GOT3 (cell line): ENCODE results near the gene ZNF423.

Source experiments
- DNase-seq: peaks from one replicate; lab custom pipeline; 2025; ENCODE audit warnings: mixed read lengths; lab: John Stamatoyannopoulos, UW

Gene ZNF423

DNA sequence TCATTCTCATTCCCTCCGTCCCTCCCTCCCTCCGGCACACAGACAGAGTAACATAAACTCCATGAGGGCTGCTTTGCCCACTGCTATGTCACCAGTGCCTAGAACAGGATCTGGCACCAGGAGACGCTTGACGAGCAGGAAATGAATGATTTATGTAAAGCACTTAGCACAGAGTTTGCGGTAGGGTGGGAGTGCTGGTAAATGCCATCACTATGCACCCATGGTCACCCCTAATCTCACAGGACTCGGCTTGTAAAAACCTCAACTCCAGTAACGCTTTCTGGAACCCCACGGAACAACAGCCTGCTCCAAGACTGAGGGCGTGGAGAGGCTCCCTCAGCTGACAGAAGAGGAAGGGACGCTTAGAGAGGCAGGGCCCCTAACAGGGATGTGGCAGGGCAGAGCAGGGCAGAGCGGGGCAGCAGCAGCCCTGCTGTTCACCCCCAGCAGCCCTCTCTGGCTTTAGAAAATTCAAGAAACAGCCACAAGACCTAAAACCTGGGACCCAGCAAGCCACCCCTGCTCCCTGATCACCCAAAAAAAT is 325.4 kb downstream of the ZNF423 start:
- DNase-seq: no peak

DNA sequence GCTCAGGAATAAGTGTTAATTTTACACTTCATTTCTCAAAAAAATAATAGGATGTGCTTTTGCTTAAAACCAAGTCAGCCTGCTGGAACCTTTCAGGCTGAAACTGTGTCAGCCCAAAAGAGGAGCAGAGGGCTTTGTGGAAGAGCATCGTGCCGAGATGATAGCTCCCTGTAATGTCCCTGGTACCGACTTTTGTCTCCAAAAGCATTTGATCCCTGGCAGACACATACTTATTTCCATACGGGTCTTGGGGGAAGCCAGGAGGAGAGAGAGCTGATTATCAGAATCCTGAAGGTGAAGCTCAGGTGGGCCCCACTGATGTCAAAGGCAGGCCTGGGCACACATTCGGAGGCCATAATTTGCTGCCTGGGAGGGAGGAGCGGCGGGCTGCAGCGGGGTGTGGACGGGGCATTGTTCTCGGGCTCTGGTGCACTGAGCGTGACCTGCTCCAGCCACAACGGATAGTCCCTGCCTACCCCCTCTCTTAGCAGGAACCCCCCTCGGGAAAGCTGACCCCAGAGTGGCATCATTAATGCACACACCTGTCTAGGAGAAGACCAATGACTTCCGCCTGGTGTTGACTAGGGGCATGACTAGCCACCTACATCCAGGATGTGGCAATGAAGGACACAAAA is 326.4 kb downstream of the ZNF423 start:
- no peak for DNase-seq

DNA sequence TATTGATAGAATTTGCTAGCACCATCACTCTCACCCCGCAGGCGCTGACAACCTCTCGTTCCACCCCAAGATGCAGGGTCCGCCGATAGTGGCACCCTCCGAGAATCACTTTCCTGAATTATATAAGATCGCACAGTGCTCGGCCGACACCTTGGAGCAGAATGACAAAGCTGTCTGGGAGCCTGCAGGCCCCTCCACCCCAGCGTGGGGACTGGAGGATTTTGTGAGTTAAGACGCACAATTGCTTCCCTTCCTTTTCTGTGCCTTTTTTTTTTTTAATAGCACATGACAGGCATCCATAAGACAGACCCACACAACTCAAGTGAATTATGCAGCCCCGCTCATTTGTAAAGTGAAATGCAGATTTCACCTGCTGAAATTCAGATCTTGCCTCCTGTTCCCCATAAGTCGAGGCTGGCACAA is 327.0 kb downstream of the ZNF423 start:
- no peak for DNase-seq

DNA sequence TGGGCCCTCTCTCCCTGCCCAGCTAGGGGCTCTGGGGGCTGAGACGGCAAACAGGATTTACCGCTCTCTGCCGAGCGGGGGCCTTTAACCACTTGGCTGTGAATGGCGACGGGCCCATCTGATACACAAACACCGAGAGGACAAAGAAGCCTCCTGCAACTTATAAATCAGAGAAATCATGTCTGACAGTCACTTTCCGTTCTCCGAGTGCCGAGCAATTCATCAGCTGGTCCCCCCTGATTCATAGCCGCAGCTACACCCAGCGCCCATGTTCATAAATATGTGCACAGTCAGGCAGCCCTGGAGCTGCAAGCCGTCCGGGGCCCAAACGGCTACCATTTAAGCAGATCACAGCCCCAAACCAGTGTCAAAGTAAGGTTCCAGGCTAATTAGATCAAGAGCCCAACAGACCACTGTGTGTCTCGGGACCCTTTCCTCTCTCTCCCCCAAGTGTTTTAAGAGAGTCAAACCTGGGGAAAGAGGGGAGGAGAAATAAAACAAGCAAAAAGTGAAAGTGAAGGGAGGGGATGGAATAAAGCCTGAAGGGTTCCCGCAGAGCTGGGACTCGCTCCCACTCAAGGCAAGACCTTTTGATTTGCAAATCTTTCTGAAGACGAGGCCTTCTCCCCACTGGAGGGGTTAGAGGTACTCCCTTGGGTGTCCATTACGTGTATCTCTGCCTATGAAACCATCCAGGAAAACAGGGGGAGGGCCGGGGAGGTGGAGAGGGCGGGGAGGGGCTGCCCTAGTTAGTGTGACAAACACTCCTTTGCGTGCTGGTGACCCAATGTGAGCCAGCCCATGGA is 327.6 kb downstream of the ZNF423 start:
- DNase-seq: no peak

DNA sequence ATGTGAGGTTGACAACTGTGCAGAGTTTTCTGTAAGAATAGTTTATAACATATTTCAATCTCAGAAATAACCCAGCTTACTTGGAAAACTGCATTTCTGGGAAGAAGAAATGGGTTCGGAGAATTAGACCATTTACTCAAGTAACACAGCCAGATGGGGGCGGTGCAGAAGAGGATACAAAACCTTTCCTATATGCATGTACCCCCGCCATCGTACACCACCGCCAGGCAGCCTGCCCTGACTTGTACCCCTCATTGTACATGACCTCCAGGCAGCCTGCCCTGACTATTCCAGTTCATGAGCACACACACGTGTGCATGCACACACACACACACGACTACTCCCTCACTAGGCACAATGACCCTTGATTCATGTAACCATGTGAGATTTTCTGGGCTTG is 328.3 kb downstream of the ZNF423 start:
- DNase-seq: no peak

DNA sequence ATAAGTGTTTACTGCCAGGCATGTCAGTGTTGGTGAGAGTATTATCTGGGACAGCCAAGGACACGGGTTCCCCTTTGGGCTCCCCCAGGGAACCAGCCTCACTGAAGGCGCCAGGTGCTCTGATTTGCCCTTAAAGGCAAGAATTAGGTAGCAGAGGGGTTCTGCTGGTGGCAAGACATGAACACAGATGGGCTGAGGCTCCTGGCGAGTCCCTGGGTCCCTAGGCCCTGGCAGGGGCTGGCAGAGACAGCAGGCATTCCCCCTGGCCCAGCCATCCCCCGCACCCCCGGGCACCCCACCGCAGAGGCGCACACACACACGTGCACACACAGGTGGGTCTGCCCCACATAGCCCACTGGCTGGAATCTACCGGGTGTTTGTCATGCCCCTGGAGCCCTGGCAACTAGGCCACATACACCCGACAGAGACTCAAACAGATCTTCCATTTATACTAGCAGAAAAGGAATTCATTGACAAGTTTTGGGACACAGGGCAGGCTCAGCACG is 329.0 kb downstream of the ZNF423 start:
- DNase-seq: no peak

DNA sequence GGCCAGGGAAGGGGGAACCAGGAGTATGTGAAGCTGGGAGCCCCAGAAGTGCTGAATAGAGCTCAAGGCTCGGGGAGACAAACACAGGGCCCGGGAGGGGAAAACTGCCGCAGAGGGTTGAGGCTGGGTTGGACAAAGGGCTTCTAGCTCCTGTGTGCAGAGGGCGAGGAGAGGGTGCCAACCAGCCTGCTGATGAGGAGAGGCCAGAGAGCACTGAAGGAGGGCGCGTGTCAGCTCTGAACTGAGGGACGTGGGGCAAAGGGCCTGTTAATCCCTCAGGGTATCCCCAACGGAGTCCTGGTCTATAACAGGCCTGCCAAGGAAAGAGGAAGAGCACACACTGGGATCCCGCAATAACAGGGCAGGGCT is 331.0 kb downstream of the ZNF423 start:
- no peak for DNase-seq

DNA sequence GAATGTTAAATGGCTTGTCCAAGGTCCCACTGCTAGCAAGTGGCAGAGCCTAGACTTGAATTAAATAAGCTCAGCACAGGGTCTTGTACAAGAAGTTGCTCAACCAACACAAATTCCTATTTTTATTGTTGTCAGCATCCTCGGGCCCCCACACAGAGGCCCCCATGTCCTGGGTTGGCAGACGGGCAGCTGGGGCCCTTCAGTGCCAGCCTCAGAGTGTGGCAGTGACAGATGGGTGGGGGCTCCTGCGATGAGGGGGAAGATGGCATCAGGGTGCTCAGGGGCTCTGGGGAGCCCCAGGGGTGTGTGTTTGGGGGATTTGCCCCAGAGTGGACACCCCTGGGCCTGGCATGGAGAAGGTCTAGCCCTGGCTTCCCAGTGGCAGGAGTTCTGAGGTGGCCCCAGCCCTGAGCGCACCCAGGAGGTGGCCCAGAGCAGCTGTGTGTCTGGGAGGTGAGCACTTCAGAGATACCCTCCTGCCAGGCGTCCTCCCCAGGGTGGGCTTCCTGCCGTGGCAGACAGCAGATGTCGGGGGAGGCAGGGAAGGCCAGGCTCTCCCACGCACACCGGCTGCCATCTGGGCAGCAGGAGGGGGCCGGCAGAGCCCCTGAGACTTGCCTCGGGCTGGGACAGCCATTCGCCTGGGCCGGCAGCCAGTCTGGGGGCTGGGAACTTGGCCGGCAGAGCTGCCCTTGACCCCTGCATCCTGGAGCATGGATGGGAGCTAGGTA is 331.5 kb downstream of the ZNF423 start:
- DNase-seq: no peak

DNA sequence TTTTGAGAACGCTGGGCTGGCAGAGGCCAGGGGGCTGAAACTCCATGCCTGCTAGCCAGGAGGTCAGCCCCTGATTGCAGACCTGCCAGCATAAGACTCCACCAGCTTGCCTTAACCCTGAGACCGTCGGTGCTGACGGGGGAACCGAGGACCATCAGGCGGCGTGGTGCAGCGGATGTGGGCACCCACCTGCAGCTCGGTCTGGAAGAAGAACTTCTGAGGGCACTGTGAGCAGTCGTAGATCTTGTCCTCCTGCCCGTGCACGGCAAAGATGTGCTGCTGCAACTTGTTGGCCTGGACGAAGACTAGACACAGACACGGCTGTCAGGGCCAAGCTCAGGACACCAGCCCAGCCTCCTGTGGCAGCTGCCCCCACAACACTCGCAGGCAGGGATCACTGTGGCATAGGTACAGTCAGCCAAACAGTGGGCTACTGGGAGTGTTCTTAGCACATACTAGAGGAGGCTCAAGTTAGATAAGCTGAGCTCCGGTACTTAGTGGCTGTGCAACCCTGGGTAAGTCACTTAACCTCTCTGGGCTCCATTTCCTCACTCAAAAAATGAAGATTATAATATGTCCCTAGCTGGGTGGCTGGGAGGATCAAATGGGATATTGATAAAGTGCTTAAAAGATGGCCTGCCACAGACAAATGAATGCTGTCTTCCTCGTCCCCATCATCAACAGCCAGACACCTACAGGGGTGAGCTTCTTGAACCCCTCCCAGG is 332.3 kb downstream of the ZNF423 start:
- DNase-seq: no peak

DNA sequence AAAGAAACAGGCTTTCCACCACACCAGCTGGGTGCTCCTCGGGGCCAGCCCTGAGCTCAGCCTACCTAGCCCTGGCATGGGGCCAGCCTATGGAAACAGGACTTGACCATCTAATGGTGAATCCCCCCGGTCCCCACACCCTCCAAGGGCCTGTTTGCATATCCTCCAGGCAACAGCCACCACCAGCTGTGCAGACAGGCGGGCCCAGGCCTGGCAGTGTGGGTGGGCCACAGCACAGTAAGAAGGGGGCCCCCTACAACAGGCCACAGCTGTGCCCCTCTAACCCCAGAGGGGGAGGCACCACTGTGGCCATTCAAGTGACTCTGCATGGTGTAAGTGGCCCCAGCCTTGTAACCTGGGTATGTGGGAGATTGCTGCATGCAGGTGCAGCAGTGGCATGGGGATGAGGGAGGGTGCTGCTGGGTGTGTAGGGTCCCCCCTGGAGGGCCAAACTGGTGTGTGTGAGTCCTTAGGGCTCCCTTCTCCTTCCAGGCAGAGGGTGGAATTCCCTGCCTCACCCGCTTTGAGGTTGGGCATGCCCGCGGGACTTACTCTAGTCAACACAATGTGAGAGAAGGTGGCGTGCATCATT is 334.1 kb downstream of the ZNF423 start:
- DNase-seq: no peak

DNA sequence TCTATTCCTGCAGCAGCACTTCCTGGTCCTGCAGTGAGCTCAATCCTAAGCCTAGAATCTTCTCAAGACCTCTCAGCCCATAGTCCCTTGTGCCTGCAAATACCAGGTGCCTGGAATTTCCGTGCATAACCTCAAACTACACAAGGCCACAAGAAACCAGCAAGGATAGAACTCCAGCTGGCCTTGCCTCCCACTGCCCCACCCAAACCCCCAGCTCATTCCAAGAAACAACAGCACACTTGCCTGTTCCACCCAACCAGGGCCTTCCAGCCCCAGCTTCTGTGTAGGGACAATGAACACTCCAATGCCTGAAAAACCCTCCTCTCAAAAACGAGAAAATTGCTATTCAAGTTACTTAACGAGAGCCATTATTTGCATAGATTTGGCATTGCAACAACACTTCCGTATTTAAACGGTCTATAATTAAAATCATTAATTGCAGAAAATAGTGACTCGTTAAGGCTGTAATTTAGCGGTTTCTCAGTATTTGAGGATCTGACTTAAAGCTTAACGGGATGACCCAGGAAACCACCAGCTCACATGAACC is 335.3 kb downstream of the ZNF423 start:
- no peak for DNase-seq

DNA sequence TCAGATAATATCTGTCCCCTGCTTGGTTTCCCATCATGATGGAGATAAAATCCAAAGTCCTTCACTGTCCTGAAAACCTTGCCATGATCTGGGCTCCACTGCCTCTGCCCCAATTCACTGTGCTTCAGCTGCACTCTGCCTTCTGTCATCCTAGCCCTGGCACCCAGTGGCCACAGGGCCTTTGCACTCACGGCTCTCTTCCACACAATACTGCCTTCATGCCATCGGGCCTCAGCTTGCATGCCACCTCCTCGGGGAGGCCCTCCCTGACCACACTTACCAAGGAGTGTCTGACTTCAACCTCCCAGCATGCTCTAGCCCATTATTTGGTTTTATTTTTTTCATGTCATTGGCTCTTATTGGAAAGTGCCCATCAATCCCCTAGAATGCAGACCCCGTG is 336.2 kb downstream of the ZNF423 start:
- no peak for DNase-seq

DNA sequence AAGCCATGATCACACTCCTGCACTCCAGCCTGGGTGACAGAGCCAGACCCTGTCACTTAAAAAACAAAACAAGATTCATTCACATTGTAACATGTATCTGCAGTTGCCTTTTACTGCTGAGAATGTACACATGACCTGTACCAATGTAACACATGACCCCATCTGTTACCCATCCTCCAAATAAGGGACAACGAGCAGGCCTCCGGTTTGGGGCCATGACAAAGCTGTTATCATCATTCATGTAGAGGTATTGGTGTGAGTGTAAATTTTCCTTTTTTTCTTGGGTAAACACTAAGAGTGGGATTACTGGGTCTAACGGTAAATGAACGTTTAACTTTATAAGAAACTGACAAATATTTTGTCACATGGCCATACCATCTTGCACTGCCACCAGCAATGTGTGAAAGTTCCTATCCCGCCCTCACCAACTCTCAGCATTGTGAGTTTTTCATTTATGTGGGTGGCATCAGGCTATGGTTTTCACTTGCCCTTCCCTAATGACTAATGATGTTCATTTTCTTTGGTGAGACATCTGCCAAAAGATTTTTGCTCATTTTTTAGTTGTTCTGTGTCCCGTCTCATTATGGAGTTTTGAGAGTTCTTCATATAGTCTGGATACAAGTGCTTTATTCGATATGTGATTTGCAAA is 336.8 kb downstream of the ZNF423 start:
- no peak for DNase-seq

DNA sequence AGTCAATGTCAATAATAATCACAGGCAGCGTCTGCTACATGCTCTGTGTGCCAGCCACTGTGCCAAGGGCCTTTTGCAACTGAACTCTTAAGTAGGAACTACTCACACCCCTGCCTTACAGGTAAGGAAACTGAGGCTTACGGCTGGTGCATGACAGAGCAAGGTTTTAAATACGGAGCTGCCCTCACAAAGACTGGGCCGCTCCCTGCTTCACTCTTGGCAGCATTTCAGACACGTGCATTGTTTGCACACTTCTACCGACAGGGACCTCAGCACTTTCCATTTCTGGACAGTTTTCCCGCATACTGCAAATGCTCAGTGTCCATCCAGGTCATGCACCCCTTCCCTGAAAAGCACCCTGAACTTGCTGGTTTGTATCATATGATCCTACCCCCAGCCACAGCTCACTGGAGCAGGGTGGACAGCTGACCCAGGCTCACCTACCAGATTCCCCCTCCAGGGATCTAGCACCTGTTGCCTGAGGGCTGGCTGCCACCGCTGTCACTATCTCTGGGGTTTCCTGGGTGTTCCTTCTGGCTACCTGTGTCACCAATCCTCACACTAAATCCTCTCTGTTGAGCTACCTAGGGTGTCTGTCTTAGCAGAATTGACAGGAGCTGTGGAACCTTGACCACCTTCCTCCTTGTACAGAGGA is 339.4 kb downstream of the ZNF423 start:
- no peak for DNase-seq

DNA sequence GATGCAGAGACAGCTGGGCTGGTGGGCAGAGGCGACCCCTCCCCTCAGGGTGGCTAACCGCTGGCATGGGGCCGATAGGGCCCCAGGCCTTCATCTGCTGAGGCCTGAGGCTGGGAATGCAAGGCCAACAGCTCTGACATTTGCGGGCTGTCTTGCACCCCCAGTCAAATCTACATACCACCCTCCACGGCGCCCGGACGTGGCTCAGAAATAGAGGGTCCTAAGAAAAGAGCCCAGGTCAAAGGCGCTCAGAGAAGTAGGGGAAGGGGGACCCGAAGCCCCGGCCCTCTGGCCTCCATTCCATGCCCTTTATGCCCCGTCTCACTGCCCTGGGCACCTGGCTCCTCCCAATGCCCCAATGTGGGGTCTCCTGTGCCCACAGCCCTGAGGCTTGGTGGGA is 340.1 kb downstream of the ZNF423 start:
- DNase-seq: no peak

DNA sequence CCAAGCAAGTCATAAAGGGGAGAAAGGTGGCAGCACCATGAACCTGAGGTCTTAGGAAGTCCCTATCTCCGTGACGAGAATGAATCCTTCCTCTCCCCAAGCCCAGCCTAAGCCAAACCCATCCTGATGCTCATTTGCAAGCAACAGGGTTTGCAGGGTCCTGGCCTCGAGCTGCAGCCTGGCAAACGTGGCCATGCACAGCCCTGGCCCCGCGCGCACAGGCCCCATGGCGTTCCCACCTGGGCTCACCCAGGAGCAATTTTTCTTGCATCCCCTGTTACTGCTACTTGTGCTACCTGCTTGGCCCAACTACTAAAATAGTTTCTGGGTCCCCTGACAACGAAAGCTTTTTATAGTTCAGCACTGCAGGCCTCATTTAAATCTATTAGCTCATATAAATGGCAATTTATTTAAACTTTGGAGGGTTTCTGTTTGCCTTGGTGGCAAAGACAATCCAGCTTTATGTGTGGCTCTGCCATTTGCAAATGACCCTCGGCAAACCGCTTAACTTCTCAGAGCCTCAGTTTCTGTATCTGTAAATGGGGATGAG is 340.8 kb downstream of the ZNF423 start:
- DNase-seq: no peak

DNA sequence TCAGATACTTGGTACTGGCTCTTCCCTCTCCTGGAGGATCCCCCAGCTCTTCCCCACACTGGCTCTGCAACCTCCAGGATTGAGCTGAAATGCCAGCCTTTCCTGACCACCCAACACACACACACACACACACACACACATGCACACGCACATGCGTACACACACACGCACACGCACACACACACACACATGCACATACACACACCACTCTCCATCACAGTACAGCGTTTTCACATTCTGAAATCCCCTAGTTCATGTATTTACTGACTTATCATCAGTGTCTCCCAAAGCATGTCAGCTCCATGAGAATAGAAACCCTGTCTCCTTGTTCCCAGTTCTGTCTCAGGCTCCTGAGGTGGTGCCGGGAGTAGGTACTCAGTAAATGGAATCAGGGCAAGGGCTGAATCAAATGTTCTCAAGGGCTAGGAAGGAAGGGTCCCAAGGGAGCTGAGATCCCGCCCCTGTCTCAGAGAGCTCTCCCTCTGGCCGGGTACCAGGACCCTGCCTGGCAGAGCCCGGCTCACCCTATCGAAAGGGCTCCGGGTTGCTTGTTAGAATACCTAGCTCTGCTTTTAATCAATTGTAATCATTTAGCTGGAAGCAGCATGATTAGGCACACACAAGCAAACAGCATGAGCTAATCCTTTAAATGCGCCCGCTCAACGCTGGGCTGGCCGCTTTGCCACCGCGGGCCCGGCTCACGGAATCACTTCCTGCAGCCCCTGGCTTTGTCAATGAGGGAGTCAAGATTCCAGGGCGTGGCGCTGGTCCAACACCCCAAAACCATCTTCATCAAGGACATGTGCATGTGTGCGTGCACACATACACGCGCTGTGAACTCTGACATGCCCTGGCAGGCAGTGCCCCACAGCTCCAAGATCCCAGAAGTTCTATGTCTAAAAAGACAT is 341.6 kb downstream of the ZNF423 start:
- DNase-seq: no peak

DNA sequence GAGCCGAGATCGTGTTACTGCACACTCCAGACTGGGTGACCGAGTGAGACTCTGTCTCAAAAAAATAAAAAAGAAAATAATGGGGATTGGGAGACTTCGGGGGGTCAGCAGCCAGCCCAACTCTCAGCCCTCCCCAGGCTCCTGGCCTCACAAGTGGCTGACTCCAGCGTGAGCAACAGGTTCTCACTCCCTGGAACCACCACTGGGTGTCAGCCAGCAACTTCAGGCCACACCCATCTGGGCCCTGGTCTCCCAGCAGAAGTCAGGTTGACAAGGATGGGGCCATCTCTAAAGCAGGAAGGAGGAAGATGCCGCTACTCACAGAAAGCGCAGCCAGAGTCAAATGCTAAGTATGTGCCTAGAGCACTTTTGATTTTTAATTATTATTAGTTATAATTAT is 342.9 kb downstream of the ZNF423 start:
- no peak for DNase-seq
